ENCODE measurements around the gene MS4A2.
"Not testable (repeated sequence)": the region's sequence is repeated elsewhere in the genome, so short reads cannot be mapped to it uniquely, and the experiment has no call there.

Gene MS4A2

DNA sequence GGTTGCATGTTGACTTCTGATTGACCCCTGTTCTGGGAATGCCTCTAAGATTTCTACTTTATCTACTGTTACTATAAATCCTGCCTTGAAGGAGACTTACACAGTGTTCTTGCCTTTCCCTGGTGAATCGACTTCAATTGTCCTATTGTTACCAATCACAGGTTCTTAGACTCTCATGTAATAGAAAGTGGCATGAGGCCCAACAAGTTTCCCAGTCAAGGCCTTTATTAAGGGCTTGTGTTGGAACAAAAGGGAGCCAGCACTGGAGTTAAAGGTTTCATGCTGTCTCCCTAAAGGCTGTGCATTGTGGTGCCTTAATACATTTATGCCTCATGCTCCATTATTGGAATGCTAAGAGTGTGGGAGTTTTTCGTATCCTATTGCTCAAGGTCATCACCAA is 23.3 kb downstream of the MS4A2 start:
- Histone ChIP-seq H3K27me3 (ENCODE audit: control insufficient read depth, insufficient read depth, low read length) (no peaks in the 10 kb centered on the region), H3K9ac (ENCODE audit: low read length) (no peak overlapping the region)

DNA sequence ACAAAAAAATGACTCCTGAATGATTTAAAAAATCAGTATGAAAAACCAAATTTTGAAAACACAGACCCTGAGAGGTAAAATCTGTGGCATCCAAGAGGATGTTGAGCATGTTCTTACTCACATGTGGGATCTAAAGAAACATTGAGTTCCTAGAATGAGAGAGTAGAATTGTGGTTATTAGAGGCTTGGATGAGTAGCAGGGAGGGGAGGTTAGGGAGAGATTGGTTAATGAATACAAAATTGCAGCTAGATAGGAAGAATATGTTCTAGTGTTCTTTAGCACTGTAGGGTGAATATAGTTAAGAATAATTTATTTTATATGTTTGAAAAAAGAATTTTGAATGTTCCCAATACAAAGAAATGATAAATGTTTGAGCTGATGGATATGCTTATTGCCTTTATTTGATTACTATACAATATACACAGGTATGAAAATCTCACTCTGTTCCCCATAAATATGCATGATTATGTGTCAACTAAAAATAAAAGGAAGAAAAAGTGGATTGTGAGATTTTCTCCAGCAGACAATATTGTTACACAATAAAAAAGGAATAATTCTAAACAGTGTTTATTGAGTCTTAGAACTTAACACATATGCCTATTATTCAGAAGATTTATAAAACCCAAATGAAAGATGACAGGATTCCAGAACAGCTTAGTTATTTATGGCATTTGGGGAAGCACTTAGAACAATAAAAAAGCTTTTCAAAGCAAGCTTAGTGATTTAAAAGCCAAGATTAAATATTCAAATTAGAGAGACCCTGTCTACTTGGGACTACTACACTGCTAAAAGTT is 28.7 kb downstream of the MS4A2 start:
- no peaks in the 10 kb centered on the region for H3K4me1 ChIP-seq (ENCODE audit: control insufficient read depth, insufficient read depth, low read length)
- H3K27me3 ChIP-seq (ENCODE audit: control insufficient read depth, insufficient read depth, low read length) = no peaks in the 10 kb centered on the region
- H3K27ac ChIP-seq (ENCODE audit: low read depth, low read length) = no peak overlapping the region
- H3K36me3 ChIP-seq (ENCODE audit: control insufficient read depth, insufficient read depth, low read length) = no peaks in the 10 kb centered on the region
- no peak overlapping the region for H3K4me3 ChIP-seq (ENCODE audit: low read length)
- no peak overlapping the region for H3K9ac ChIP-seq (ENCODE audit: low read length)

More for the DNA sequence above, 23.3 kb downstream of the MS4A2 start:
- H3K4me3 ChIP-seq (ENCODE audit: low read length) = no peak overlapping the region
- H3K4me1 ChIP-seq (ENCODE audit: control insufficient read depth, insufficient read depth, low read length) = no peaks in the 10 kb centered on the region
- H3K27ac ChIP-seq (ENCODE audit: low read depth, low read length) = no peak overlapping the region
- H3K36me3 ChIP-seq (ENCODE audit: control insufficient read depth, insufficient read depth, low read length) = no peaks in the 10 kb centered on the region

DNA sequence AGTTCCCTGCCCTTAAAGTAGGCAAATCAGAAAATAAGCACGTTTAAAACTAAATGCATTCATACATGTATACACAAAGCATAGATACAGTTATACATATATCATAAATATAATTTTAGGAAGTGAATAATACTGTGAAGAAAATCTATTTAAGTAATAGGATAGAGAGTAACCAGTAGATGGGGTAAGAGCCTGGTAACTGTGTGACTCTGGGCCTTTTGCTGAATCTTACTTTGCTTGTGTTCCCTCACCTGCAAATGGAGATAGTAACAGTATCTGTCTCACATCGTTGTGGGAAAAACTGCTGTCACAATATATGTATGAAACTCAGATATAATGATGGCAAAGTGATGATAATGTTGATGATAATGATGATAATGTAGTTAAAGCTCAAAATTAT is 29.9 kb downstream of the MS4A2 start:
- no peak overlapping the region for H3K4me3 ChIP-seq (ENCODE audit: low read length)
- H3K27ac ChIP-seq (ENCODE audit: low read depth, low read length) = no peak overlapping the region
- no peaks in the 10 kb centered on the region for H3K36me3 ChIP-seq (ENCODE audit: control insufficient read depth, insufficient read depth, low read length)
- H3K9ac ChIP-seq (ENCODE audit: low read length) = no peak overlapping the region
- no peaks in the 10 kb centered on the region for H3K27me3 ChIP-seq (ENCODE audit: control insufficient read depth, insufficient read depth, low read length)
- no peaks in the 10 kb centered on the region for H3K4me1 ChIP-seq (ENCODE audit: control insufficient read depth, insufficient read depth, low read length)

DNA sequence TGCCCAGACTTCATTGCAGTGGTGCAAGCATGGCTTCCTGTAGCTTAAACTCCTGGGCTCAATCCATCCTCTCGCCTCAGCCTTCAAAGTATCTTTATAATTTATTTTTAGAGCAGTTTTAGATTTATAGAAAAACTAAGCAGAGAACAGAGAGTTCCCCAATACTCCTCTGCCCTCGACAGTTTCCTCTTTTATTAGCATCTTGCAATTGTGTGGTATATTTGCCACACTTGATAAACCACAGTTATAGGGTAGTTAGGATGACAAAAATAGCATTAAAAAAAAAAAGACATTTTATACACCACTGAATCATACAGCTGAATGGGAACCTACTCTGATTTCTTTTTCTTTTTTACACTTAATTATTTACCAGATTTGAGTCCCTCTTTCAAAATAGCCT is 31.2 kb downstream of the MS4A2 start:
- Histone ChIP-seq H3K4me1 (ENCODE audit: control insufficient read depth, insufficient read depth, low read length) (no peaks in the 10 kb centered on the region), H3K4me3 (ENCODE audit: low read length) (no peak overlapping the region), H3K27ac (ENCODE audit: low read depth, low read length) (no peak overlapping the region), H3K9ac (ENCODE audit: low read length) (no peak overlapping the region), H3K36me3 (ENCODE audit: control insufficient read depth, insufficient read depth, low read length) (no peaks in the 10 kb centered on the region), H3K27me3 (ENCODE audit: control insufficient read depth, insufficient read depth, low read length) (no peaks in the 10 kb centered on the region)

DNA sequence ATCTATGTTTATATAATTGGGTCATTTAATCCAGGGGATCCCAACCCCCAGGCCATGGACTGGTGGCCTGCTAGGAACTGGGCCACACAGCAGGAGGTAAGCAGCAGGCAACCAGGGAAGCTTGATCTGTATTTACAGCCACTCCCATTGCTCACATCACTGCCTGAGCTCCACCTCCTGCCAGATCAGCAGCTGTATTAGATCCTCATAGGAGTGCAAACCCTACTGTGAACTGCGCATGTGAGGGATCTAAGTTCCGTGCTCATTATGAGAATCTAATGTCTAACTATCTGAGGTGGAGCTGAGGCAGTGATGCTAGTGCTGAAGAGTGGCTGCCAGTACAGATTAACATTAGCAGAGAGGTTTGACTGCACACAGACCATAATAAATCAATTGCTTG is 32.8 kb downstream of the MS4A2 start:
- no peaks in the 10 kb centered on the region for H3K36me3 ChIP-seq (ENCODE audit: control insufficient read depth, insufficient read depth, low read length)

DNA sequence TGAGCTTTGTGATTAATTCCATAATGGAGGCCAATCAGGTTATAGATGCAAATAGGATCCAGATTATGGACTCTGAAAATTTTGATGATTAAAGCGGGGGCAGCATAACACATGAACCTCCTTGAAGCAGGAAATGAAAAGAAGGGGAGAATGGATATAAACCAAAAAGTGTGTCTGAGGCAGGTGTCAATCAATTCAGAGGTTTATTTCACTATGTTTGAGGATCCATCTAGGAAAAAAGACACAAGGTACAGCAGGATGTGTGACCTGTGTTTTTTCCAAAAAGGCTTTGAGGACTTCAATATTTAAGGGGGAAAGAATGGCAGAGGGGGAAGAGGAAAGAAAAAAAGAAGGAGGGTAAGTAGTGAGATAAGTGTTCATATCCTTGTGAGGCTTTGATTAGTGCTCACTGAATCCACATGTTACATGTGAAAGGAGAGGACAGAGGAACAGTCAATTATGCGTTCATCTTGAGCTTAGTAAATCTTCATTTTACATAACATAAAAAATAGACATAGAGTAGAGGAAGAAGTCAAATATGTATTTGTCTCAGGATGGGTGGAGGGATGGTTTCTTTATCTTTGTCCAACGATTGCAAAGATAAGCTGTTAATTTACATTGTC is 34.1 kb downstream of the MS4A2 start:
- Histone ChIP-seq H3K4me3 (ENCODE audit: low read length) (no peak overlapping the region), H3K9ac (ENCODE audit: low read length) (no peak overlapping the region), H3K36me3 (ENCODE audit: control insufficient read depth, insufficient read depth, low read length) (no peaks in the 10 kb centered on the region), H3K27me3 (ENCODE audit: control insufficient read depth, insufficient read depth, low read length) (no peaks in the 10 kb centered on the region), H3K4me1 (ENCODE audit: control insufficient read depth, insufficient read depth, low read length) (no peaks in the 10 kb centered on the region), H3K27ac (ENCODE audit: low read depth, low read length) (no peak overlapping the region)

More for the DNA sequence above, 32.8 kb downstream of the MS4A2 start:
- Histone ChIP-seq H3K27me3 (ENCODE audit: control insufficient read depth, insufficient read depth, low read length) (no peaks in the 10 kb centered on the region), H3K4me3 (ENCODE audit: low read length) (no peak overlapping the region), H3K4me1 (ENCODE audit: control insufficient read depth, insufficient read depth, low read length) (no peaks in the 10 kb centered on the region), H3K27ac (ENCODE audit: low read depth, low read length) (no peak overlapping the region), H3K9ac (ENCODE audit: low read length) (no peak overlapping the region)

DNA sequence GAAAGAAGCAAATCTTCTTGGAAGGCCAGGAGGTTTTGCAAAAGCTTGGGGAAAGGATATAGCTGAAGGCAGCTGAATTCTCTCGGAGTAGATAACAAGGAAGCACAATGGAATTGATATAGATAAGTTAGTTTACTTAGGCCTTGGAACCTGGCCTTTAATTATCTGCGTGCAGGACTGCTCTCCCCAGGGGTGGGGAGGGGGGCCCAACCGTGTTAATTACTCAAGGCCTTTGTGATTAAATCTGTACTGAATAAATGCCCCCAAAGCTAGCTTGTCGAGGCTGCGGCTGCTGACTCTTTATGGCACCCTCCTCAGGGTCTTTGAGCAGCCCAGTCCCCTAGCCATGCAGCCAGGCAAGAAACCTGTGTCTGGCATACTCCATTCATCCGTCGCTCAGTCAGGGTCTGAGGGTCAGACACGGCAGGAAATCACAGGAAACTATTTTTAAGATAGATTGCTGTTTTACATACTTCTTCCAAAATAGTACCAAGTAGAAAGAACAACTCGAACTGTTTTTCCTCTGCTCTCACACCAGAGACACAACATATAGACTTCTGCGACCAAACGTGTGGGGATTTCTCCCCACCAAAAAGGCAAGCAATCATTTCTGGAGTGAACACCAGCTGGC is 36.5 kb downstream of the MS4A2 start:
- Histone ChIP-seq H3K4me1 (ENCODE audit: control insufficient read depth, insufficient read depth, low read length) (no peaks in the 10 kb centered on the region), H3K4me3 (ENCODE audit: low read length) (no peak overlapping the region), H3K36me3 (ENCODE audit: control insufficient read depth, insufficient read depth, low read length) (no peaks in the 10 kb centered on the region), H3K27me3 (ENCODE audit: control insufficient read depth, insufficient read depth, low read length) (no peaks in the 10 kb centered on the region), H3K27ac (ENCODE audit: low read depth, low read length) (no peak overlapping the region), H3K9ac (ENCODE audit: low read length) (no peak overlapping the region)

DNA sequence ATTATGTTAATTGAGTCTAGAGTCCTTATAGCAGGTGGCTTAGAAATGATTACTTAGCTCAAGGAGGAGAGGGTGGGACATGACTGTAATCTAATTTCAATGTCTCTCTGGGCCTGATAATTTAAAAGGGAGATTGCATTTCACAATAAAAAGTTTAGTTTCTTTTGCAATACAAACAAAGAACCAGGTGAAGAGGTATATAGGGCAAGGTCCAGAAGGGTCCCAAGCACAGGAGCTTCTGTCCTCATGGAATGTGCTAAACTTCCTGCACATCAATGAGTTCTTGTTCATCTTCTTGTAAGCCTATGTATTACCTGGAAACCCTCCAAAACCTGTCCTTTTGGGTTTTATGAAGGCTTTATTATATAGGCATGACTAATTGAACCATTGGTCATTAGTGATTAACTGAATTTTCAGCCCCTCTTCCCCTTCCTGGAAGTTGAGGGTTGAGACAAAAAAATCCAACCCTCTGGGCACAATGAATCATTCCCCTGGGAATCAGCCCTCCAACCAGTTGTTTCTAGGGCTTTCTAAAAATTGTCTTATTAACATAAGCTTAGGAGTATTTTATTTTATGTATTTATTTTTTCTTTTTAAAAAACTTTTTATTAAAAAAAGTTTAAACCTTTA is 37.6 kb downstream of the MS4A2 start:
- Histone ChIP-seq H3K9ac (ENCODE audit: low read length) (no peak overlapping the region), H3K4me1 (ENCODE audit: control insufficient read depth, insufficient read depth, low read length) (no peaks in the 10 kb centered on the region), H3K27ac (ENCODE audit: low read depth, low read length) (no peak overlapping the region), H3K4me3 (ENCODE audit: low read length) (no peak overlapping the region), H3K27me3 (ENCODE audit: control insufficient read depth, insufficient read depth, low read length) (no peaks in the 10 kb centered on the region), H3K36me3 (ENCODE audit: control insufficient read depth, insufficient read depth, low read length) (no peaks in the 10 kb centered on the region)

DNA sequence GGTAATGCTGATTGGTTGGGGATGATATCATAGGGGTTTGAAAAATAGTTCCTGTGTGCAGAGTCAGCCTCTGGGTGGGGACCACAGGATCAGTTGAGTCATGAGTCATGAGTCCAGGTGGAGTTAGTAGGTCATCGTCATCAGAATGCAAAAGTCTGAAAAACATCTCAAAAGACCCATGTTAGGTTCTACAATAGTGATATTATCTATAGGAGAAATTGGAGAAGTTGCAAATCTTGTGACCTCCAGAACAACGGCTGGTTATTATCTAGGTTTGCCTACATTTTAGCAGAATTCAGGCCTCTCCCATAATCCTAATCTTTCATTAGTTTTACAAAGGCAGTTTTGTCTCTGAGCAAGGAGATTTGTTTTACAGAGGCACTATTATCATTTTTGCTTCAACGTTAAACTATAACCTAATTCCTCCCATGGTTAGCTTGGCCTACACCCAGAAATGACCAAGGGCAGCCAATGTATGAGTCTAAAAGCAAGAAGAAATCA is 38.9 kb downstream of the MS4A2 start:
- Histone ChIP-seq H3K27me3 (ENCODE audit: control insufficient read depth, insufficient read depth, low read length) (no peaks in the 10 kb centered on the region), H3K27ac (ENCODE audit: low read depth, low read length) (no peak overlapping the region)

DNA sequence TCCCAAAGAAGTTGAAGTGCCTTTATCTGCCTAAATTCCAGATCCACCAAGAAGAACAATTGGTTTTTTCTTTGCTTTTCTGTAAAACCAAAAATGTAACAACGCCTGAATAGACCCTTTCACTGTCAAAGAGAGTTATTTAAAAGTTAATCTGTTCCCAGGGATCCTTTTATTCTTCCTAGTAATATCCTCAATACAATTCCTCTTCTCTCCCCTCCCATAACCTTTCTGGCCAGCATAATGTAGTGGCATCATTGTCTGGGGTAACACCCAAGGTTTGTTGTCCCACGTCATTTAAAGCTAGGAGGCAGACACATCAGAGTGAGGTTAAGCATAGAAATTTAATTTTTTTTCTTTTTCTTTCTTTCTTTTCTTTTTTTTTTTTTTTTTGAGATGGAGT is 39.9 kb downstream of the MS4A2 start:
- Histone ChIP-seq H3K9ac (ENCODE audit: low read length) (no peak overlapping the region), H3K4me1 (ENCODE audit: control insufficient read depth, insufficient read depth, low read length) (no peaks in the 10 kb centered on the region), H3K4me3 (ENCODE audit: low read length) (no peak overlapping the region), H3K27ac (ENCODE audit: low read depth, low read length) (no peak overlapping the region), H3K27me3 (ENCODE audit: control insufficient read depth, insufficient read depth, low read length) (no peaks in the 10 kb centered on the region), H3K36me3 (ENCODE audit: control insufficient read depth, insufficient read depth, low read length) (no peaks in the 10 kb centered on the region)

More for the DNA sequence above, 38.9 kb downstream of the MS4A2 start:
- no peak overlapping the region for H3K4me3 ChIP-seq (ENCODE audit: low read length)
- H3K4me1 ChIP-seq (ENCODE audit: control insufficient read depth, insufficient read depth, low read length) = no peaks in the 10 kb centered on the region
- no peak overlapping the region for H3K9ac ChIP-seq (ENCODE audit: low read length)
- H3K36me3 ChIP-seq (ENCODE audit: control insufficient read depth, insufficient read depth, low read length) = no peaks in the 10 kb centered on the region

DNA sequence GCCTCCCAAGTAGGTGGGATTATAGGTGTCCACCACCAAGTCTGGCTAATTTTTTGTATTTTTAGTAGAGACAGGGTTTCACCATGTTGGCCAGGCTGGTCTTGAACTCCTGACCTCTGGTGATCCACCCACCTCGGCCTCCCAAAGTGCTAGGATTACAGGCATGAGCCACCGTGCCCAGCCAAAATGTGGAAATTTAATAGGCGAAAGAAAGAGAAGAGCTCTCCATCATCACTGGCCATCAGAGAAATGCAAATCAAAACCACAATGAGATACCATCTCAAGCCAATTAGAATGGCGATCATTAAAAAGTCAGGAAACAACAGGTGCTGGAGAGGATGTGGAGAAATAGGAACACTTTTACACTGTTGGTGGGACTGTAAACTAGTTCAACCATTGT is 40.4 kb downstream of the MS4A2 start:
- H3K4me3 ChIP-seq (ENCODE audit: low read length); H3K9ac ChIP-seq (ENCODE audit: low read length); H3K4me1 ChIP-seq (ENCODE audit: control insufficient read depth, insufficient read depth, low read length); H3K27me3 ChIP-seq (ENCODE audit: control insufficient read depth, insufficient read depth, low read length); H3K36me3 ChIP-seq (ENCODE audit: control insufficient read depth, insufficient read depth, low read length); H3K27ac ChIP-seq (ENCODE audit: low read depth, low read length): not testable (repeated sequence)

DNA sequence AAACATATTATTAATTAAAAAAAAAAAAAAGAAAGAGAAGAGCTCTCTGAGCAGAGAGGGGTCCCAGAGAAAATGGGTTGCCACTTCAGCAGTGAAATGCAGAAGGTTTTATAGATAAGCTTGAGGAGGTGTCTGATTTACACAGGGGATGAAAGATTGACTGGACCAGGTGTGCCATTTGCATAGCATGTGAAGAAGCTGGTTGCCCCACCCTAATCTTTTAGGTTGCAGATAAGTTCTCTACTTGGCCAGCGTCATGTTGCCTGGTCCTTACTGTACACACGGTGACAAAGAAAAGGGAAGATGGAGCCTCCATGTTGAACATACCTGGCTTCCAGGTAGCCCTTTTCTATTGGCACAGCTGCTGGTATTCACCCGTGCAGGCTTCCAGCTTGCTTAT is 41.4 kb downstream of the MS4A2 start:
- no peaks in the 10 kb centered on the region for H3K36me3 ChIP-seq (ENCODE audit: control insufficient read depth, insufficient read depth, low read length)
- no peaks in the 10 kb centered on the region for H3K27me3 ChIP-seq (ENCODE audit: control insufficient read depth, insufficient read depth, low read length)
- H3K4me3 ChIP-seq (ENCODE audit: low read length) = no peak overlapping the region
- no peak overlapping the region for H3K9ac ChIP-seq (ENCODE audit: low read length)
- no peak overlapping the region for H3K27ac ChIP-seq (ENCODE audit: low read depth, low read length)
- H3K4me1 ChIP-seq (ENCODE audit: control insufficient read depth, insufficient read depth, low read length) = no peaks in the 10 kb centered on the region
